ENCODE measurements around the gene RAB34.
"Not testable (repeated sequence)": the region's sequence is repeated elsewhere in the genome, so short reads cannot be mapped to it uniquely, and the experiment has no call there.

The RAB34 gene

DNA sequence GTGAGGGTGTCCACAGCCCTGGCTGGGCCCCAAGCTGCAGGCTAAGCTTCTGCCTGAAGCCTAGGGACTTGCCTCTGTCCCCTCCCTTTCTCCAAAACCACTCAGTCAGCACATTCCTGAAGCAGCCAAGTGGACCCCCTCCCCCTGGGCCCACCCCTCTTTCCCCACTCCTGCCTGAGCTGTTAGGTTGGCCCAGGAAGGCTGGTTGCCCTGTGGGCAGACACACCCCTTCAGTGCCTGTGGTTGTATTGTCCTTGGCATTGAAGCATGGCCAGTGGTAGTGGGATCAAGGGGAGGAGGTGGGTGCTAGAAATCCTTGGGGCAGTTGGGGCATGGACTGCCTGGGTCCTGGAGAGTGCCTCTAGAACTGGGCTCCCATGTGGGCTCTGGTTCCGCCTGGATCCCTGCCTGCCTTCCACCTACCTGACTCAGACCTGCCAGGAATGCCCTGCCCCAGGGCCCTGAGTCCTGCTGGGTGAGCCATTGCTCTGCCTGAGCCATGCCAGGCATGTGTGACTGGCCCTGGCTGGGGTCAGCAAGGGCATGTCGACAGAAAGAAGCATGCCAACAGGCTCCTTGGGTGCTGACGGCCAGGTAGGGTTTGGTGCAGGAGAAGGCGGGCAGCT is 28.2 kb upstream of the RAB34 start:
- peak; percentile 36 for DNase-seq

- peak; percentile 83 for DNase-seq
Observed at GRCh38 chr17:28744972-28745785, 27.5 kb upstream of the RAB34 start.

DNA sequence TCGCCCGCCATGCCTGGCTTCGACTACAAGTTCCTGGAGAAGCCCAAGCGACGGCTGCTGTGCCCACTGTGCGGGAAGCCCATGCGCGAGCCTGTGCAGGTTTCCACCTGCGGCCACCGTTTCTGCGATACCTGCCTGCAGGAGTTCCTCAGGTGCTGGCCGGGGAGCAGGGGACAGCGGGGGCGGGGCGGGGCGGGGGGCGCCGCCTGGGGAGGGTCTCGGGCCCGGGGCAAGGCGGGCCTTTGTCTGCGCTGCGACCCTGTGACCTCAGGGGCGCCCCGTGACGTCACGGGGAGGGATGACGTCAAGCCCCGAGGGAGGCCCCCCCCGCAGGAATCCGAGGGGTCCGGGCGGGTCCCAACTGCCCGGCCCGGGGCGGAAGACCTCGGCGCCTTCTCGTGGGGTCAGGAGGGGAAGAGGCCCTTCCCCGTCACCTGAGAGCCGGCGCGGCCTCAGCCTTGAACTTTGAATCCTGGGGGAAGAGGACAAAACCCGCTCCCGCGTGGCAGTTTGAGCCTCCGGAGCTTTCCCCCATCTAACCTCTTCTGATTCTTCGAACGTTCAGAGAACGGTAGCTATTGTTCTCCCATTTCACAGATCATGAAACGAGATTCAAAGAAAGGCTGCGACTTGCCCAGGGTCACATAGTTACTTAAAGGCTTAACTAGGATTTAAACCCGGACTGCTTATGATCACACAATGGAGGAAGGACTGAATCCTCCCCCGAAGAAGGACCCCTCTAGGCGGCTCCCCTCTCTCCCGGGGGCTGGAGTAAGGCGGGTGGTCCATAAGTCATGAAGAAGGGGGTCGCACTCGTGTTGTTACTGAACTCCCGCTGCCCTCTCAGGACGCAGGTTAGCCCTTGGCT is 26.7 kb upstream of the RAB34 start:
- DNase-seq, result peak; percentile 83

- DNase-seq, result peak; percentile 88
Observed at GRCh38 chr17:28743243-28744103, 25.8 kb upstream of the RAB34 start, which contains the start of gene TRAF4. TRAF4 (plus strand) TSS chr17:28744011; CDS start chr17:28744113, 102 bp downstream.

GRCh38 chr17:28741358-28742349 is 24.0 kb upstream of the RAB34 start:
- no peak for DNase-seq

DNA sequence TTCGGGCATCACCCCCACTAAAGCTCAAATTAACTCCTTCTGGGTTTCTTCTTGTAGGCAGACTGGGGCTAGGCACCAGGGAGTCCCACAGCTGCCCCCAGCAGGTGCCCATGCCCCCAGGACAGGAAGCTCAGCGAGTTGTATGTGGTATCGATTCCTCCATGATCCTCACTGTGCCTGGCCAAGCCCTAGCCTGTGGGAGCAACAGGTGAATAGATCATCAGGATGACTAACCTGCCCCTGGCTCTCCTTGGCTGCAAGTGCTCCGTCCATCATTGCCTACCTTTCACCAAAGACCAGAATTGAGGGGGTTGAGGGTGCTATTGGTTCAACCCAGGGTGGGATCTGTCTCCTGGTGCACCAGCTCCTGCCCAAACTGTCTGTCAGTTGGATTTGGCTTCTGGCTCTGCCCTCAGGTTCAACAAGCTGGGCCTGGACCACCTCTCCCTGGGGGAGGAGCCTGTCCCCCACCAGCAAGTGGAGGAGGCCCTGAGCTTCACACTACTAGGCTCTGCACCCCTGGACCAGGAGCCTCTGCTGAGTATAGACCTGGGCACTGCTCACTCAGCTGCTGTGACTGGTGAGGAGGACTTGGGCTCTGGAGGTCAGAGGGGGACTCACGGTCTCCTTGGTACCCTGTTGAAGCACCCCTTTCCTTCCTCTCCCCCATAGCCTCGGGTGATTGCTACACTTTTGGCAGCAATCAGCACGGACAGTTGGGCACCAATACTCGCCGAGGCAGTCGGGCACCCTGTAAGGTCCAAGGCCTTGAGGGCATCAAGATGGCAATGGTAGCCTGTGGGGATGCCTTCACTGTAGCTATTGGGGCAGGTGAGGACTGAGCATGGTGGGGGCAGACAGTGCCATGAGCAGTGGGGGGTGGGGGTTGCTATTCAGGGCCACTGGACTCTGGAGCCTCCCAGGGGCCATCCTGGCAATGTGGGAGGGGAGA is 23.0 kb upstream of the RAB34 start:
- DNase-seq, result no peak

DNA sequence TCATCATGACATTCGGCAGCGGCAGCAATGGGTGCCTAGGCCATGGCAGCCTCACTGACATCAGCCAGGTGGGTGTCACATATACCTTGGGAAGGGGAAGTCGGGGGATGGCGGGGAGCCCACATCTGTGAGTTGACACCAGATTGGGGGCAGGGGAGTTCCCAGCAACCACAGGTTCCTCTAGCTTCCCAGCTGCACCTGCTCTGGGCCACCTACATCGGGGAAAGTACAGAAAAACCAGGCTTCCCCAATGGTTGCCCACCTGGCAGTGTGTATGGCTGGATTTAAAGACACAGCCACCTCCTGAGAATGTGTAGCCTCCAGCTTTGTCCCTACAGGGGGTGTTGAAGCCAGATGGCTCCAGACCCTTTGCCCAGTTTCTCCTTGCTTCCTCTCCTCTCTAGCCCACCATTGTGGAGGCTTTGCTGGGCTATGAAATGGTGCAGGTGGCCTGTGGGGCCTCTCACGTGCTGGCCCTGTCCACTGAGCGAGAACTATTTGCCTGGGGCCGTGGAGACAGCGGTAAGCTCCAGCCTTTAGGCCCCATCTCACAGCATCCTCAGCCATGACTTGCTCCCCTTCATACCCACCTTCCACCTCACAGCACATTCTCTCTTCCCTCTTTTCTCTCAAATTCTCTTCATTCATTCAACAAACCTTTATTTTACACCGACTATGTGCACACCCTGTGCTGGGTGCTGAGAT is 21.2 kb upstream of the RAB34 start:
- no peak for DNase-seq

GRCh38 chr17:28737770-28738679 is 20.4 kb upstream of the RAB34 start:
- peak; percentile 20 for DNase-seq

GRCh38 chr17:28737316-28737715 is 19.6 kb upstream of the RAB34 start:
- no peak for DNase-seq

DNA sequence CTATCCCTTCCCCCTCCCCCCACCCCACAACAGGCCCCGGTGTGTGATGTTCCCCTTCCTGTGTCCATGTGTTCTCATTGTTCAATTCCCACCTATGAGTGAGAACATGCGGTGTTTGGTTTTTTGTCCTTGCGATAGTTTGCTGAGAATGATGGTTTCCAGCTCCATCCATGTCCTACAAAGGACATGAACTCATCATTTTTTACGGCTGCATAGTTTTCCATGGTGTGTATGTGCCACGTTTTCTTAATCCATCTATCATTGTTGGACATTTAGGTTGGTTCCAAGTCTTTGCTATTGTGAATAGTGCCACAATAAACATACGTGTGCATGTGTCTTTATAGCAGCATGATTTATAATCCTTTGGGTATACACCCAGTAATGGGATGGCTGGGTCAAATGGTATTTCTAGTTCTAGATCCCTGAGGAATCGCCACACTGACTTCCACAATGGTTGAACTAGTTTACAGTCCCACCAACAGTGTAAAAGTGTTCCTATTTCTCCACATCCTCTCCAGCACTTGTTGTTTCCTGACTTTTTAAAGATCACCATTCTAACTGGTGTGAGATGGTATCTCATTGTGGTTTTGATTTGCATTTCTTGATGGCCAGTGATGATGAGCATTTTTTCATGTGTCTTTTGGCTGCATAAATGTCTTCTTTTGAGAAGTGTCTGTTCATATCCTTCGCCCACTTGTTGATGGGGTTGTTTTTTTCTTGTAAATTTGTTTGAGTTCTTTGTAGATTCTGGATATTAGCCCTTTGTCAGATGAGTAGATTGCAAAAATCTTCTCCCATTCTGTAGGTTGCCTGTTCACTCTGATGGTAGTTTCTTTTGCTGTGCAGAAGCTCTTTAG is 18.5 kb upstream of the RAB34 start:
- not testable (repeated sequence) for DNase-seq

GRCh38 chr17:28735242-28735722 is 17.6 kb upstream of the RAB34 start:
- no peak for DNase-seq

GRCh38 chr17:28734712-28735241 is 17.1 kb upstream of the RAB34 start:
- DNase-seq, result no peak

DNA sequence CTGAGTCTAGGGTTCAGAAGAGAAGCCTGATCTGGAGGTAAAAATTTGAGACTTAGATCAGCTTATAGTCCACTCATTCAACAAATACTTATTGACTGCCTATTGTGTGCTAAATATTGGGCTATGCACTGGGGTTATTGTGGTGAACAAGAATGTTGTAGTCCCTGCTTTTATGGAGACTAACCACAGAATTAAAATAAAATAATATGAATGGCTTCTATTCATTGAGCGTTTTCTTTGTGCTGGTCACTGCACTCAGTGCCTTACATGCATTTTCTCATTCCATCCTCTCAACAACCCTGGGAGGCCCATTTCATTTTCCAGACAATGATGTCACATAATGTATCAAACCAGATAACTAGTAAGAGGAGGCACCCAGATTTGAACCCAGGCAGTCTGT is 15.7 kb upstream of the RAB34 start:
- DNase-seq, result no peak

DNA sequence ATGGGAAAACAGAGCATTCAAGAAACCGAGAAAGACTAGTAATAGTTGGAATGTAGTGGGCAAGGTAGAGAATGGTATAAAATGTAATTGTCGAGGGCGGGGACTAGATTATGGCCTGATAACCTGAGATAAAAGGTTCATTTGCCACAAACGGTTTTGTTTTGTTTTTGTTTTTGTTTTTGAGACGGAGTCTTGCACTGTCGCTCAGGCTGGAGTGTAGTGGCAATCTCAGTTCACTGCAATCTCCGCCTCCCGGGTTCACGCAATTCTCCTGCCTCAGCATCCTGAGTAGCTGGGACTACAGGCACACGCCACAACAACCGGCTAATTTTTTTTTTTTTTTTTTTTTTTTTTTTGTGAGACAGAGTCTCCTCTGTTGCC is 12.3 kb upstream of the RAB34 start:
- no peak for DNase-seq

- DNase-seq, result peak; percentile 97
Observed at GRCh38 chr17:28728364-28729200, 10.9 kb upstream of the RAB34 start, which contains the start of gene NEK8. NEK8 (plus strand) TSS chr17:28728788; CDS start chr17:28728814, 26 bp downstream.
